HTR-8/SVneo (cell line): ENCODE results near the gene SPOUT1.
"Not testable (repeated sequence)": the region's sequence is repeated elsewhere in the genome, so short reads cannot be mapped to it uniquely, and the experiment has no call there.

Experiments used
- DNase-seq: peaks from one replicate; pipeline ENCODE4 v3.0.0; 2011; ENCODE audit warnings: low spot score, mixed read lengths; ENCODE audit not compliant: insufficient read length
- FAIRE-seq: peaks from 2 replicates; lab custom pipeline; 2011; peaks lifted over from hg19 to GRCh38; lab: Jason Lieb, UNC

Gene SPOUT1

GRCh38 chr9:128829477-128830251 lies at the start of gene SPOUT1:
Gene SPOUT1, minus strand, starts transcription at chr9:128829794. Its CDS starts 14 bp downstream, at chr9:128829780.
- peak; percentile 90 for FAIRE-seq
- DNase-seq, result peak; percentile 95

- DNase-seq, result no peak
- no peak for FAIRE-seq
Measured at GRCh38 chr9:128877852-128878251, 48.3 kb upstream of the SPOUT1 start.

GRCh38 chr9:128870941-128871265 lies 41.3 kb upstream of the SPOUT1 start:
- not testable (repeated sequence) for DNase-seq, FAIRE-seq

- FAIRE-seq (no peak), DNase-seq (no peak)
Measured at GRCh38 chr9:128870128-128870940, 40.7 kb upstream of the SPOUT1 start.

- FAIRE-seq, result no peak
- peak; percentile 76 for DNase-seq
Measured at GRCh38 chr9:128863647-128864046, 34.1 kb upstream of the SPOUT1 start.

GRCh38 chr9:128862401-128862851 lies 32.8 kb upstream of the SPOUT1 start:
- FAIRE-seq, result no peak
- no peak for DNase-seq

GRCh38 chr9:128861501-128861900 lies 31.9 kb upstream of the SPOUT1 start:
- DNase-seq (no peak), FAIRE-seq (no peak)

GRCh38 chr9:128860937-128861336 lies 31.3 kb upstream of the SPOUT1 start:
- no peak for FAIRE-seq

GRCh38 chr9:128858476-128858875 lies 28.9 kb upstream of the SPOUT1 start:
- not testable (repeated sequence) for DNase-seq, FAIRE-seq

More at GRCh38 chr9:128860937-128861336, 31.3 kb upstream of the SPOUT1 start:
- no peak for DNase-seq

GRCh38 chr9:128854454-128854853 lies 24.9 kb upstream of the SPOUT1 start:
- not testable (repeated sequence) for FAIRE-seq, DNase-seq

- not testable (repeated sequence) for FAIRE-seq, DNase-seq
Measured at GRCh38 chr9:128852646-128853045, 23.1 kb upstream of the SPOUT1 start.

- DNase-seq, FAIRE-seq: not testable (repeated sequence)
Measured at GRCh38 chr9:128851779-128852600, 22.4 kb upstream of the SPOUT1 start.

- DNase-seq, FAIRE-seq: not testable (repeated sequence)
Measured at GRCh38 chr9:128851024-128851423, 21.4 kb upstream of the SPOUT1 start.

- DNase-seq (no peak), FAIRE-seq (no peak)
Measured at GRCh38 chr9:128847803-128848202, 18.2 kb upstream of the SPOUT1 start.

GRCh38 chr9:128846680-128847030 lies 17.1 kb upstream of the SPOUT1 start:
- FAIRE-seq (no peak), DNase-seq (no peak)

GRCh38 chr9:128845186-128845931 lies 15.8 kb upstream of the SPOUT1 start:
- FAIRE-seq (no peak), DNase-seq (no peak)

- not testable (repeated sequence) for DNase-seq, FAIRE-seq
Measured at GRCh38 chr9:128843171-128843570, 13.6 kb upstream of the SPOUT1 start.

GRCh38 chr9:128841694-128842492 lies 12.3 kb upstream of the SPOUT1 start:
- FAIRE-seq (no peak), DNase-seq (no peak)

- DNase-seq (no peak), FAIRE-seq (no peak)
Measured at GRCh38 chr9:128840524-128840923, 10.9 kb upstream of the SPOUT1 start.
